Kidney (tissue), 14 donors: ENCODE data around the gene HNRNPF. TPM values are rescaled to one million over a fixed set of nuclear protein-coding genes. Genes with fewer than 3 reads are reported as not detected.

Experiments
- DNase-seq, 5 donors: peaks; one replicate each; pipeline ENCODE4 v3.0.0-alpha.2; 2013 to 2020
- FAIRE-seq: peaks from 2 replicates; lab custom pipeline; 2012; peaks lifted over from hg19 to GRCh38; lab: Jason Lieb, UNC
- H3K27ac ChIP-seq, 2 donors: one replicate each; pipeline ENCODE4 v1.7.0; 2013; ENCODE audit warnings: low read depth in 2 of 2, low read length in 2 of 2, inconsistent platforms in 1 of 2
- H3K27me3 ChIP-seq: one replicate; pipeline ENCODE4 v1.7.1; 2013; ENCODE audit warnings: low read length, inconsistent platforms; ENCODE audit not compliant: control insufficient read depth, insufficient read depth
- H3K36me3 ChIP-seq, 3 donors: one replicate each; pipeline versions ENCODE4 v1.7.0 to v1.7.1; 2013; ENCODE audit warnings: low read length in 3 of 3, control low read depth in 1 of 3, inconsistent platforms in 1 of 3; ENCODE audit not compliant: insufficient read depth in 3 of 3, control insufficient read depth in 2 of 3
- H3K4me1 ChIP-seq, 3 donors: one replicate each; pipeline versions ENCODE4 v1.7.0 to v1.7.1; 2013; ENCODE audit warnings: low read length in 3 of 3, inconsistent platforms in 1 of 3, low read depth in 1 of 3; ENCODE audit not compliant: control insufficient read depth in 2 of 3, insufficient read depth in 2 of 3
- H3K4me3 ChIP-seq, 3 donors: one replicate each; pipeline versions ENCODE4 v1.7.0 to v1.8.1; 2013; ENCODE audit warnings: low read length in 3 of 3, control low read depth in 1 of 3, inconsistent platforms in 1 of 3
- H3K9ac ChIP-seq, 3 donors: one replicate each; pipeline versions ENCODE4 v1.7.0 to v1.7.1; 2013; ENCODE audit warnings: low read length in 3 of 3, control low read depth in 1 of 3, inconsistent platforms in 1 of 3
- H3K9me3 ChIP-seq, 3 donors: one replicate each; pipeline versions ENCODE4 v1.7.0 to v1.7.1; 2013; ENCODE audit warnings: low read length in 3 of 3, control low read depth in 1 of 3, inconsistent platforms in 1 of 3; ENCODE audit not compliant: control insufficient read depth in 2 of 3, insufficient read depth in 1 of 3
- CTCF ChIP-seq: IDR thresholded peaks from 3 replicates; pipeline ENCODE4 v1.5.1; 2012; ENCODE audit warnings: mild to moderate bottlenecking, moderate library complexity, borderline replicate concordance; ENCODE audit not compliant: insufficient read depth; ENCODE audit errors: extremely low read depth
- intact Hi-C: fragments of 100-400 bp; cut with DNase I; formaldehyde crosslinking; loops from one replicate; pipeline ENCODE4 v1.11.1; 2022
- polyA plus RNA-seq: library from polyadenylated mRNA; stranded (reverse); fragments of 350-450 nt; fragmentation: Illumina TruSeq; extraction: RNeasy Lipid Tissue Mini Kit (QIAGEN cat#74804); gene quantifications from one replicate; pipeline ENCODE4 v1.2.3, GENCODE V29; 2014; ENCODE audit warnings: low read depth, low replicate concordance; ENCODE audit not compliant: insufficient read depth
- total RNA-seq: library from RNA; stranded (reverse); fragmentation: NEBNext Ultra II Directional; extraction: Animal tissue kit (Norgen Biotek cat#: 25700); gene quantifications from one replicate; pipeline ENCODE4 v1.2.1, GENCODE V29; 2021
- donor health status: control.
- donor health status: control.
- donor health status: control.
- donor health status: control.
- donor health status: control.
- donor health status: DM: yes; HTN: yes; CAD: no.
- donor health status: Normal renal cell carcinoma (clear cell type).

Gene HNRNPF
- total and polyA plus RNA-seq, 2 donors from 2014 or later: 74.0 to 190 TPM

GRCh38 chr10:43370671-43371215 is 38.2 kb downstream of the HNRNPF start:
- H3K36me3 ChIP-seq: no peaks in the 10 kb centered on the region
- no peak overlapping the region for H3K9ac ChIP-seq
- no peaks in the 10 kb centered on the region for H3K27me3 ChIP-seq
- FAIRE-seq (no peak), DNase-seq (peak in 1 of 5 donors; percentile 49)
- no peak for TF ChIP-seq CTCF
- H3K9me3 ChIP-seq: no peaks in the 10 kb centered on the region
- intact Hi-C loops: no loop called here
- H3K4me1 ChIP-seq: no peaks in the 10 kb centered on the region
- no peak overlapping the region for H3K27ac ChIP-seq
- no peak overlapping the region for H3K4me3 ChIP-seq

GRCh38 chr10:43369921-43370320 is 39.1 kb downstream of the HNRNPF start:
- no peaks in the 10 kb centered on the region for H3K4me1 ChIP-seq
- no peaks in the 10 kb centered on the region for H3K27me3 ChIP-seq
- H3K36me3 ChIP-seq: no peaks in the 10 kb centered on the region
- H3K9ac ChIP-seq: no peak overlapping the region
- no peak for TF ChIP-seq CTCF
- no peaks in the 10 kb centered on the region for H3K9me3 ChIP-seq
- no peak overlapping the region for H3K4me3 ChIP-seq
- intact Hi-C loops: no loop called here
- FAIRE-seq (no peak), DNase-seq (peak in 1 of 5 donors; percentile 41)
- no peak overlapping the region for H3K27ac ChIP-seq

GRCh38 chr10:43365001-43365400 is 44.0 kb downstream of the HNRNPF start:
- no peak for FAIRE-seq

More at GRCh38 chr10:43365001-43365400, 44.0 kb downstream of the HNRNPF start:
- no peak for DNase-seq
- Histone ChIP-seq H3K4me1 (peaks cover 0 to 6% (median 0%) of the 10 kb centered on the region in 3 donors), H3K9me3 (no peaks in the 10 kb centered on the region), H3K9ac (no peak overlapping the region), H3K27ac (no peak overlapping the region), H3K36me3 (no peaks in the 10 kb centered on the region), H3K27me3 (no peaks in the 10 kb centered on the region), H3K4me3 (no peak overlapping the region)
- intact Hi-C loops: no loop called here
- no peak for TF ChIP-seq CTCF
